Astrocyte (in vitro differentiated cells and primary cell): ENCODE data around the gene GATB.

Experiments used
- CTCF ChIP-seq: IDR thresholded peaks from 2 replicates; pipeline ENCODE4 v1.5.1; 2011; ENCODE audit warnings: low read depth, mild to moderate bottlenecking, inconsistent platforms, low read length, moderate library complexity; ENCODE audit not compliant: insufficient read depth
- EZH2 ChIP-seq: IDR thresholded peaks from 2 replicates; pipeline ENCODE4 v1.6.1; 2012; ENCODE audit warnings: mild to moderate bottlenecking, low read length, inconsistent platforms; ENCODE audit not compliant: insufficient read depth

- TF ChIP-seq CTCF (no peak), EZH2 (no peak)
These were observed 36.3 kb upstream of the GATB start for GRCh38 chr4:151797131-151797530.
